HUES48 (cell line): ENCODE results near the gene KCTD6.
A peak's percentile ranks its signal among the peaks of the same experiment; 100 is the strongest.

Experiments
- H3K27ac ChIP-seq: one replicate; pipeline ENCODE4 v1.7.0; 2013; ENCODE audit warnings: low read depth, low read length, inconsistent platforms
- H3K27me3 ChIP-seq: 2 replicates; pipeline ENCODE4 v1.6.1; 2013; ENCODE audit warnings: mild to moderate bottlenecking, low read length; ENCODE audit not compliant: control insufficient read depth, insufficient read depth
- H3K36me3 ChIP-seq: 2 replicates; pipeline ENCODE4 v1.6.1; 2013; ENCODE audit warnings: low read length; ENCODE audit not compliant: control insufficient read depth, insufficient read depth
- H3K4me1 ChIP-seq: 2 replicates; pipeline ENCODE4 v1.6.1; 2013; ENCODE audit warnings: mild to moderate bottlenecking, low read length; ENCODE audit not compliant: control insufficient read depth, insufficient read depth
- H3K4me3 ChIP-seq: 2 replicates; pipeline ENCODE4 v1.5.1; 2013; ENCODE audit warnings: mild to moderate bottlenecking, low read depth, low read length
- H3K9ac ChIP-seq: 2 replicates; pipeline ENCODE4 v1.6.1; 2013; ENCODE audit warnings: mild to moderate bottlenecking, low read depth, low read length, moderate library complexity
- H3K9me3 ChIP-seq: 2 replicates; pipeline ENCODE4 v1.6.1; 2013; ENCODE audit warnings: low read length; ENCODE audit not compliant: control insufficient read depth, insufficient read depth

KCTD6 gene

GRCh38 chr3:58491506-58492402, at the start of gene KCTD6:
TSS of gene KCTD6 (plus strand) at chr3:58492096. CDS start at chr3:58498756, 6,660 bp downstream.
- Histone ChIP-seq H3K4me3 (peak within 1 kb of the TSS; percentile 85), H3K36me3 (no peaks in the 10 kb centered on the region), H3K4me1 (peaks cover 44% of the 10 kb centered on the region), H3K27me3 (no peaks in the 10 kb centered on the region), H3K27ac (peak within 1 kb of the TSS; percentile 69), H3K9me3 (no peaks in the 10 kb centered on the region), H3K9ac (peak within 1 kb of the TSS; percentile 34)

- H3K9ac ChIP-seq: no peak overlapping the region
- H3K4me1 ChIP-seq: no peaks in the 10 kb centered on the region
- H3K27ac ChIP-seq: no peak overlapping the region
- no peaks in the 10 kb centered on the region; the same call in 1 of the 2 replicates for H3K9me3 ChIP-seq
- no peaks in the 10 kb centered on the region for H3K27me3 ChIP-seq
- no peaks in the 10 kb centered on the region for H3K36me3 ChIP-seq
- no peak overlapping the region for H3K4me3 ChIP-seq
These were observed 39.7 kb upstream of the KCTD6 start for GRCh38 chr3:58452176-58452575.

- Histone ChIP-seq H3K9me3 (no peaks in the 10 kb centered on the region; the same call in 1 of the 2 replicates), H3K27ac (no peak overlapping the region), H3K4me3 (no peak overlapping the region), H3K9ac (no peak overlapping the region), H3K27me3 (no peaks in the 10 kb centered on the region), H3K36me3 (no peaks in the 10 kb centered on the region), H3K4me1 (peaks cover 5% of the 10 kb centered on the region)
These were observed 32.7 kb upstream of the KCTD6 start for GRCh38 chr3:58459160-58459559.

DNA sequence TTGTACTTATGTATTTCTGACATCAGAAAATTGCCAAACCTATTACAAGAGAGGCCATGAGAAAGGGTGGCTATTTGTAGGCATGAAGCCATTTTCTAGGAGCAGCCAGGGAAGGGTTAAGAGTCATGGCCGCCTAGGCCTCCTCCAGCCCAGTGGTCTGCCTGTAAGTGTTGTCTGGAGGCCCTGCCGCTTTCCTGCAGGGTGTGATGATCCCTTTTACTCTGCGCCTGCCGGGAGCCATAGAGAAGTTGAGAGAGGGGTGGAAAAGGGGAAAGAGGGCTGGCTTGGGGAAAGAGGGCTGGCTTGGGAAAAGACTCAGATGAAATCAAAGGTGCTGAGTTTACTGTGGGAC, 29.1 kb upstream of the KCTD6 start:
- Histone ChIP-seq H3K4me3 (no peak overlapping the region), H3K27me3 (no peaks in the 10 kb centered on the region), H3K27ac (peak overlapping the region; percentile 57), H3K9ac (no peak overlapping the region), H3K36me3 (no peaks in the 10 kb centered on the region), H3K4me1 (peaks cover 5% of the 10 kb centered on the region), H3K9me3 (no peaks in the 10 kb centered on the region)

DNA sequence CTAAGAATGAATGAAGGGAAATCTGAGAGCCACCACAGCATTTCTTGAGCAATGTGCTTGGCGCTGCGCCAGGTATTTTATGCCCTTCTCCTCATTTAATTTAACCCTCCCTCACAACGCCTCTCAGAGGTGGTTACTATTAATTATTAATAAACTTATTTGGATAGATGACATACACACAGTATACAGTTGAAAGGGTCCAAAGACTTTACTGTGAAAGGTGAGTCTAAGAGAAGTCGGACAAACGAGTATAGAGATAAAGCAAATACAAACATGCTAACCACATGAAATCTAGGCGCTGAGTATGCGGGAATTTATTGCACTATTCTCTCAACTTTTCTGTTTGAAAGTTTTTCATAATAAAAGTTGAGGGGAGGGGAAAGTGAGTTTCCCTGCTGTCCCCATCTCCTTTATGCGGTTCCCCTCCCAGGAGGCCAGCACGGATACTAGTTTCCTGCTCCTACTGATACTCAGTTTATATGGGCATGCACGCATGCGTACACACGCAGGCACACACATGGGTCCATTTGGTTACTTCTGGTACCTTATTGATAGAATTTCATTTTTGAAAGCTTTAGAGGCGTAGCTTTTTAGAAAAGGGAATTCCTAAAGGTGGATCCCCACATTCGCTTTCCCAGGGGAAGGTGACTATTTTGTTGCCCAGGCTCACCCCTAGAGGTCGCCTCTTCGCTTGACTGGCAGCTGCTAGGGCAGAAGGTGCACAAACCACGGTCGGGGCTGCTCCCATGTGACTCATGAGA, 28.5 kb upstream of the KCTD6 start:
- Histone ChIP-seq H3K36me3 (no peaks in the 10 kb centered on the region), H3K4me3 (no peak overlapping the region), H3K4me1 (peaks cover 5% of the 10 kb centered on the region), H3K27ac (peak overlapping the region; percentile 57), H3K27me3 (no peaks in the 10 kb centered on the region), H3K9ac (no peak overlapping the region), H3K9me3 (no peaks in the 10 kb centered on the region)

GRCh38 chr3:58463942-58464271, 28.0 kb upstream of the KCTD6 start:
- peaks cover 5% of the 10 kb centered on the region for H3K4me1 ChIP-seq
- H3K36me3 ChIP-seq: no peaks in the 10 kb centered on the region
- H3K9me3 ChIP-seq: no peaks in the 10 kb centered on the region
- H3K4me3 ChIP-seq: no peak overlapping the region
- H3K27me3 ChIP-seq: no peaks in the 10 kb centered on the region
- H3K27ac ChIP-seq: no peak overlapping the region
- H3K9ac ChIP-seq: no peak overlapping the region

DNA sequence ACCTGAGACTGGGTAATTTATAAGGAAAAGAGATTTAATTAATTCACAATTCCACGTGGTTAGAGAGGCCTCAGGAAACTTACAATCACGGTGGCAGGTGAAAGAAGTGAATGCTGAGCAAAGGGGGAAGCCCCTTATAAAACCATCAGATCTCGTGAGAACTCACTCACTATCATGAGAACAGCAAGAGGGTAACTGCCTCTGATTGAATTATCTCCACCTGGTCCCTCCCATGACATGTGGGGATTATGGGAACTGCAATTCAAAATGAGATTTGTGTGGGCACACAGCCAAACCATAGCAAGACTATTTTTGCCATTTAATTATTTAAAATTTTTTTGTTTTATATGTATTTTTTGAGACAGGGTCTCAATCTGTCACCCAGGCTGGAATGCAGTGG, 27.0 kb upstream of the KCTD6 start:
- Histone ChIP-seq H3K4me1 (peaks cover 5% of the 10 kb centered on the region), H3K4me3 (no peak overlapping the region), H3K9ac (no peak overlapping the region)

GRCh38 chr3:58466899-58467563, 24.9 kb upstream of the KCTD6 start:
- Histone ChIP-seq H3K9me3 (no peaks in the 10 kb centered on the region), H3K4me1 (peaks cover 11% of the 10 kb centered on the region), H3K36me3 (no peaks in the 10 kb centered on the region), H3K27ac (no peak overlapping the region), H3K27me3 (no peaks in the 10 kb centered on the region), H3K4me3 (no peak overlapping the region), H3K9ac (no peak overlapping the region)

More for the DNA sequence above, 27.0 kb upstream of the KCTD6 start:
- H3K27ac ChIP-seq: no peak overlapping the region
- no peaks in the 10 kb centered on the region for H3K36me3 ChIP-seq
- no peaks in the 10 kb centered on the region for H3K9me3 ChIP-seq
- H3K27me3 ChIP-seq: no peaks in the 10 kb centered on the region

GRCh38 chr3:58469096-58469495, 22.8 kb upstream of the KCTD6 start:
- H3K27ac ChIP-seq: no peak overlapping the region

GRCh38 chr3:58470363-58471024, 21.4 kb upstream of the KCTD6 start:
- peaks cover 7% of the 10 kb centered on the region for H3K4me1 ChIP-seq
- no peak overlapping the region for H3K9ac ChIP-seq
- peak overlapping the region; percentile 94 for H3K27ac ChIP-seq
- no peaks in the 10 kb centered on the region for H3K36me3 ChIP-seq
- H3K9me3 ChIP-seq: no peaks in the 10 kb centered on the region
- no peaks in the 10 kb centered on the region for H3K27me3 ChIP-seq
- H3K4me3 ChIP-seq: no peak overlapping the region

More at GRCh38 chr3:58469096-58469495, 22.8 kb upstream of the KCTD6 start:
- H3K9ac ChIP-seq: no peak overlapping the region
- no peaks in the 10 kb centered on the region for H3K36me3 ChIP-seq
- no peaks in the 10 kb centered on the region for H3K27me3 ChIP-seq
- peaks cover 7% of the 10 kb centered on the region for H3K4me1 ChIP-seq
- no peak overlapping the region for H3K4me3 ChIP-seq
- no peaks in the 10 kb centered on the region for H3K9me3 ChIP-seq
